Stimulated activated naive CD8-positive, alpha-beta T cell treated with anti-CD3 and anti-CD28 coated beads, Interleukin-15, Interleukin-2, amounts not matched to agents 100 ng/mL and 50 ng/mL, for 24 hours (primary cell): Measurements from ENCODE around the gene ACBD6.
A peak's percentile ranks its signal among the peaks of the same experiment; 100 is the strongest.

Experiments used
- H3K27ac Mint-ChIP-seq: one replicate; pipeline ENCODE4 v1.8.0; 2021; ENCODE audit warnings: mild to moderate bottlenecking, mixed read lengths
- H3K27me3 Mint-ChIP-seq: one replicate; pipeline ENCODE4 v1.8.0; 2021; ENCODE audit warnings: mixed read lengths
- H3K36me3 Mint-ChIP-seq: one replicate; pipeline ENCODE4 v1.8.0; 2021; ENCODE audit warnings: low read depth, mixed read lengths
- H3K4me1 Mint-ChIP-seq: one replicate; pipeline ENCODE4 v1.8.0; 2021; ENCODE audit warnings: low read depth, mixed read lengths
- H3K4me3 Mint-ChIP-seq: one replicate; pipeline ENCODE4 v1.8.0; 2021; ENCODE audit warnings: mild to moderate bottlenecking, mixed read lengths
- H3K9me3 Mint-ChIP-seq: one replicate; pipeline ENCODE4 v1.8.0; 2021; ENCODE audit warnings: mixed read lengths

The ACBD6 gene

GRCh38 chr1:180533266-180533987, 31.1 kb upstream of the ACBD6 start:
- Mint-ChIP-seq H3K4me3 (no peak overlapping the region), H3K27ac (no peak overlapping the region), H3K27me3 (peaks cover 18% of the 10 kb centered on the region), H3K4me1 (no peaks in the 10 kb centered on the region), H3K9me3 (no peaks in the 10 kb centered on the region), H3K36me3 (no peaks in the 10 kb centered on the region)

- no peaks in the 10 kb centered on the region for H3K36me3 Mint-ChIP-seq
- H3K4me1 Mint-ChIP-seq: no peaks in the 10 kb centered on the region
- H3K4me3 Mint-ChIP-seq: no peak overlapping the region
- H3K27me3 Mint-ChIP-seq: peaks cover 18% of the 10 kb centered on the region
- no peak overlapping the region for H3K27ac Mint-ChIP-seq
- no peaks in the 10 kb centered on the region for H3K9me3 Mint-ChIP-seq
Measured at GRCh38 chr1:180532854-180533253, 30.5 kb upstream of the ACBD6 start.

GRCh38 chr1:180530501-180530900, 28.1 kb upstream of the ACBD6 start:
- Mint-ChIP-seq H3K36me3 (no peaks in the 10 kb centered on the region), H3K4me1 (no peaks in the 10 kb centered on the region), H3K27ac (no peak overlapping the region), H3K9me3 (no peaks in the 10 kb centered on the region), H3K27me3 (peaks cover 11% of the 10 kb centered on the region), H3K4me3 (no peak overlapping the region)

GRCh38 chr1:180528868-180529470, 26.6 kb upstream of the ACBD6 start:
- no peaks in the 10 kb centered on the region for H3K36me3 Mint-ChIP-seq
- H3K4me1 Mint-ChIP-seq: no peaks in the 10 kb centered on the region
- peaks cover 3% of the 10 kb centered on the region for H3K27me3 Mint-ChIP-seq
- H3K27ac Mint-ChIP-seq: no peak overlapping the region
- H3K9me3 Mint-ChIP-seq: no peaks in the 10 kb centered on the region
- H3K4me3 Mint-ChIP-seq: no peak overlapping the region

- no peaks in the 10 kb centered on the region for H3K36me3 Mint-ChIP-seq
- no peaks in the 10 kb centered on the region for H3K4me1 Mint-ChIP-seq
- no peak overlapping the region for H3K4me3 Mint-ChIP-seq
- no peaks in the 10 kb centered on the region for H3K27me3 Mint-ChIP-seq
- no peak overlapping the region for H3K27ac Mint-ChIP-seq
- no peaks in the 10 kb centered on the region for H3K9me3 Mint-ChIP-seq
Measured at GRCh38 chr1:180527101-180527669, 24.8 kb upstream of the ACBD6 start.

GRCh38 chr1:180525715-180526039, 23.3 kb upstream of the ACBD6 start:
- H3K4me3 Mint-ChIP-seq: no peak overlapping the region
- H3K4me1 Mint-ChIP-seq: no peaks in the 10 kb centered on the region
- H3K9me3 Mint-ChIP-seq: no peaks in the 10 kb centered on the region
- no peaks in the 10 kb centered on the region for H3K36me3 Mint-ChIP-seq
- H3K27ac Mint-ChIP-seq: no peak overlapping the region
- no peaks in the 10 kb centered on the region for H3K27me3 Mint-ChIP-seq

- no peaks in the 10 kb centered on the region for H3K27me3 Mint-ChIP-seq
Measured at GRCh38 chr1:180524915-180525714, 22.7 kb upstream of the ACBD6 start.

GRCh38 chr1:180524160-180524914, 22.0 kb upstream of the ACBD6 start:
- peaks cover 4% of the 10 kb centered on the region for H3K27me3 Mint-ChIP-seq
- no peak overlapping the region for H3K4me3 Mint-ChIP-seq
- no peaks in the 10 kb centered on the region for H3K9me3 Mint-ChIP-seq
- no peaks in the 10 kb centered on the region for H3K4me1 Mint-ChIP-seq
- no peaks in the 10 kb centered on the region for H3K36me3 Mint-ChIP-seq
- peak overlapping the region; percentile 4 for H3K27ac Mint-ChIP-seq

More at GRCh38 chr1:180524915-180525714, 22.7 kb upstream of the ACBD6 start:
- H3K9me3 Mint-ChIP-seq: no peaks in the 10 kb centered on the region
- no peaks in the 10 kb centered on the region for H3K4me1 Mint-ChIP-seq
- H3K27ac Mint-ChIP-seq: peak overlapping the region; percentile 4
- H3K4me3 Mint-ChIP-seq: no peak overlapping the region
- no peaks in the 10 kb centered on the region for H3K36me3 Mint-ChIP-seq

- no peaks in the 10 kb centered on the region for H3K4me1 Mint-ChIP-seq
- H3K9me3 Mint-ChIP-seq: no peaks in the 10 kb centered on the region
- H3K4me3 Mint-ChIP-seq: no peak overlapping the region
- no peak overlapping the region for H3K27ac Mint-ChIP-seq
- peaks cover 4% of the 10 kb centered on the region for H3K27me3 Mint-ChIP-seq
- no peaks in the 10 kb centered on the region for H3K36me3 Mint-ChIP-seq
Measured at GRCh38 chr1:180522213-180522515, 19.8 kb upstream of the ACBD6 start.

GRCh38 chr1:180521474-180522212, 19.3 kb upstream of the ACBD6 start:
- Mint-ChIP-seq H3K36me3 (no peaks in the 10 kb centered on the region), H3K4me3 (no peak overlapping the region), H3K4me1 (no peaks in the 10 kb centered on the region), H3K9me3 (no peaks in the 10 kb centered on the region), H3K27ac (no peak overlapping the region), H3K27me3 (peaks cover 4% of the 10 kb centered on the region)

GRCh38 chr1:180519846-180520245, 17.5 kb upstream of the ACBD6 start:
- Mint-ChIP-seq H3K27me3 (peaks cover 4% of the 10 kb centered on the region), H3K27ac (no peak overlapping the region), H3K9me3 (no peaks in the 10 kb centered on the region), H3K4me3 (no peak overlapping the region), H3K36me3 (no peaks in the 10 kb centered on the region), H3K4me1 (no peaks in the 10 kb centered on the region)

- H3K4me3 Mint-ChIP-seq: no peak overlapping the region
- no peaks in the 10 kb centered on the region for H3K36me3 Mint-ChIP-seq
- H3K27me3 Mint-ChIP-seq: peaks cover 16% of the 10 kb centered on the region
- no peak overlapping the region for H3K27ac Mint-ChIP-seq
- no peaks in the 10 kb centered on the region for H3K4me1 Mint-ChIP-seq
- no peaks in the 10 kb centered on the region for H3K9me3 Mint-ChIP-seq
Measured at GRCh38 chr1:180515857-180516388, 13.5 kb upstream of the ACBD6 start.

- H3K27ac Mint-ChIP-seq: no peak overlapping the region
- peaks cover 16% of the 10 kb centered on the region for H3K27me3 Mint-ChIP-seq
- H3K4me1 Mint-ChIP-seq: no peaks in the 10 kb centered on the region
- H3K36me3 Mint-ChIP-seq: no peaks in the 10 kb centered on the region
- H3K4me3 Mint-ChIP-seq: no peak overlapping the region
- no peaks in the 10 kb centered on the region for H3K9me3 Mint-ChIP-seq
Measured at GRCh38 chr1:180515364-180515763, 13.0 kb upstream of the ACBD6 start.

GRCh38 chr1:180513531-180513930, 11.2 kb upstream of the ACBD6 start:
- no peaks in the 10 kb centered on the region for H3K4me1 Mint-ChIP-seq
- no peaks in the 10 kb centered on the region for H3K9me3 Mint-ChIP-seq
- H3K36me3 Mint-ChIP-seq: no peaks in the 10 kb centered on the region
- H3K27me3 Mint-ChIP-seq: peaks cover 12% of the 10 kb centered on the region
- no peak overlapping the region for H3K27ac Mint-ChIP-seq
- H3K4me3 Mint-ChIP-seq: no peak overlapping the region
